Urinary bladder (tissue), 4 donors: Measurements from ENCODE around the gene SMYD3. TPM values are rescaled to one million over a fixed set of nuclear protein-coding genes. Genes with fewer than 3 reads are reported as not detected.
A peak's percentile ranks its signal among the peaks of the same experiment; 100 is the strongest.

Experiments used
- DNase-seq: peaks from one replicate; pipeline ENCODE4 v3.0.0-alpha.2; 2015; ENCODE audit errors: extremely low spot score
- H3K27ac ChIP-seq: one replicate; pipeline ENCODE4 v1.5.1; 2013; ENCODE audit warnings: low read depth, mild to moderate bottlenecking, moderate library complexity
- H3K36me3 ChIP-seq: one replicate; pipeline ENCODE4 v1.6.1; 2013; ENCODE audit warnings: mild to moderate bottlenecking, moderate library complexity; ENCODE audit not compliant: insufficient read depth
- H3K4me1 ChIP-seq: one replicate; pipeline ENCODE4 v1.6.1; 2013; ENCODE audit warnings: mild to moderate bottlenecking, moderate library complexity; ENCODE audit not compliant: insufficient read depth
- H3K4me3 ChIP-seq: one replicate; pipeline ENCODE4 v1.5.1; 2013; ENCODE audit warnings: low read depth, low read length
- WGBS: extraction: QIAGEN DNeasy Blood & Tissue Kit; methylation state at CpG from one replicate; pipeline ENCODE4 v1.1.7; 2013; 5-methylcytosine and 5-hydroxymethylcytosine counted together
- polyA plus RNA-seq: library from polyadenylated mRNA; stranded (reverse); fragments of 200-250 nt; gene quantifications from one replicate; pipeline ENCODE4 v1.2.3, GENCODE V29; 2013
- total RNA-seq: library from RNA; depleted of rRNA; stranded (reverse); fragments of >200 nt; gene quantifications from one replicate; pipeline ENCODE4 v1.2.3, GENCODE V29; 2014
- donor health status: healthy with polysubstance abuse.
- donor health status: healthy.

The SMYD3 gene
- total and polyA plus RNA-seq, 2 donors: 18.2 to 44.6 TPM

- 36% methylated on average over 5 of the region's 5 CpGs for WGBS
- H3K4me1 ChIP-seq: no peaks in the 10 kb centered on the region
- no peaks in the 10 kb centered on the region for H3K36me3 ChIP-seq
- DNase-seq: peak; percentile 8
- H3K27ac ChIP-seq: no peak overlapping the region
- no peak overlapping the region for H3K4me3 ChIP-seq
Observed at GRCh38 chr1:245771511-245772281, 735.4 kb downstream of the SMYD3 start.

GRCh38 chr1:245770156-245770555, 736.9 kb downstream of the SMYD3 start:
- Histone ChIP-seq H3K4me3 (no peak overlapping the region), H3K27ac (no peak overlapping the region), H3K36me3 (no peaks in the 10 kb centered on the region), H3K4me1 (no peaks in the 10 kb centered on the region)
- 59% methylated on average over 2 of the region's 2 CpGs for WGBS
- DNase-seq: no peak

- H3K4me1 ChIP-seq: no peaks in the 10 kb centered on the region
- no peak overlapping the region for H3K27ac ChIP-seq
- DNase-seq: no peak
- no peak overlapping the region for H3K4me3 ChIP-seq
- WGBS: 80% methylated on average over 4 of the region's 4 CpGs
- H3K36me3 ChIP-seq: no peaks in the 10 kb centered on the region
Observed at GRCh38 chr1:245768596-245768995, 738.5 kb downstream of the SMYD3 start.

- Histone ChIP-seq H3K27ac (no peak overlapping the region), H3K36me3 (no peaks in the 10 kb centered on the region), H3K4me1 (no peaks in the 10 kb centered on the region), H3K4me3 (no peak overlapping the region)
- WGBS: 94% methylated on average over 10 of the region's 10 CpGs
- no peak for DNase-seq
Observed at GRCh38 chr1:245765230-245766000, 741.7 kb downstream of the SMYD3 start.

GRCh38 chr1:245763873-245764331, 743.2 kb downstream of the SMYD3 start:
- DNase-seq: no peak
- 91% methylated on average over 5 of the region's 5 CpGs for WGBS
- Histone ChIP-seq H3K4me3 (no peak overlapping the region), H3K27ac (no peak overlapping the region), H3K36me3 (no peaks in the 10 kb centered on the region), H3K4me1 (no peaks in the 10 kb centered on the region)

- no peak for DNase-seq
- H3K4me1 ChIP-seq: no peaks in the 10 kb centered on the region
- no peaks in the 10 kb centered on the region for H3K36me3 ChIP-seq
- no peak overlapping the region for H3K4me3 ChIP-seq
- 96% methylated on average over 19 of the region's 19 CpGs for WGBS
- H3K27ac ChIP-seq: no peak overlapping the region
Observed at GRCh38 chr1:245762396-245762910, 744.6 kb downstream of the SMYD3 start.

GRCh38 chr1:245760301-245760700, 746.8 kb downstream of the SMYD3 start:
- no peaks in the 10 kb centered on the region for H3K4me1 ChIP-seq
- WGBS: 97% methylated on average over 4 of the region's 4 CpGs
- H3K4me3 ChIP-seq: no peak overlapping the region
- no peak for DNase-seq
- no peaks in the 10 kb centered on the region for H3K36me3 ChIP-seq
- H3K27ac ChIP-seq: no peak overlapping the region

DNA sequence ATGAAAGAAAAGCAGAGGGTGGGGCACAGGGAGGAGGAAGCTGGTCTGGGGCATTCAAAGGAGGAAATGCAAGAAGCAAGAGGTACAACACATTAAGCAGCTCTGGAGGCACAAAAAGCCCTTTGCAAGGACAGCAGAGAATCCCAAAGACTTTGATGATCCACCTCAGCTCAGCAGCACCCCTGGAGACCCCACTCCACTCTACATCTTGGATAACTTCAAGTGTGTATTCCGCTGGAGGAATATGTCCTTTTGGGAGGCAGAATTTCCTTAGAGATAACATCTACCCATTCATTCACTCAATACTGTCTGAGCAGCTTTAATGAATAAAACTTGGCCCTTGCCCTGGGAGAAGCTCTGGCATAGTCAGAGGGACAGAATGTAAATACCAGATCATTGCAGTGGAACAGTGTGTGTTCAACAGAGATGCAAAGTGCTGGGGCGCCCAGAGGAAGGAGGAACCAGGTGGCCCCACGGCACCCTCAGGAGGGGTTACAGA, 752.6 kb downstream of the SMYD3 start:
- no peak overlapping the region for H3K27ac ChIP-seq
- H3K36me3 ChIP-seq: no peaks in the 10 kb centered on the region
- 93% methylated on average over 3 of the region's 3 CpGs for WGBS
- DNase-seq: no peak
- no peaks in the 10 kb centered on the region for H3K4me1 ChIP-seq
- no peak overlapping the region for H3K4me3 ChIP-seq

GRCh38 chr1:245753807-245754206, 753.3 kb downstream of the SMYD3 start:
- no peak for DNase-seq
- Histone ChIP-seq H3K36me3 (no peaks in the 10 kb centered on the region), H3K4me1 (no peaks in the 10 kb centered on the region), H3K4me3 (no peak overlapping the region), H3K27ac (no peak overlapping the region)
- WGBS: 98% methylated on average over 2 of the region's 2 CpGs

GRCh38 chr1:245752561-245752960, 754.5 kb downstream of the SMYD3 start:
- DNase-seq: no peak
- WGBS: 86% methylated on average over 3 of the region's 3 CpGs
- no peak overlapping the region for H3K4me3 ChIP-seq
- H3K27ac ChIP-seq: no peak overlapping the region
- H3K36me3 ChIP-seq: no peaks in the 10 kb centered on the region
- no peaks in the 10 kb centered on the region for H3K4me1 ChIP-seq

DNA sequence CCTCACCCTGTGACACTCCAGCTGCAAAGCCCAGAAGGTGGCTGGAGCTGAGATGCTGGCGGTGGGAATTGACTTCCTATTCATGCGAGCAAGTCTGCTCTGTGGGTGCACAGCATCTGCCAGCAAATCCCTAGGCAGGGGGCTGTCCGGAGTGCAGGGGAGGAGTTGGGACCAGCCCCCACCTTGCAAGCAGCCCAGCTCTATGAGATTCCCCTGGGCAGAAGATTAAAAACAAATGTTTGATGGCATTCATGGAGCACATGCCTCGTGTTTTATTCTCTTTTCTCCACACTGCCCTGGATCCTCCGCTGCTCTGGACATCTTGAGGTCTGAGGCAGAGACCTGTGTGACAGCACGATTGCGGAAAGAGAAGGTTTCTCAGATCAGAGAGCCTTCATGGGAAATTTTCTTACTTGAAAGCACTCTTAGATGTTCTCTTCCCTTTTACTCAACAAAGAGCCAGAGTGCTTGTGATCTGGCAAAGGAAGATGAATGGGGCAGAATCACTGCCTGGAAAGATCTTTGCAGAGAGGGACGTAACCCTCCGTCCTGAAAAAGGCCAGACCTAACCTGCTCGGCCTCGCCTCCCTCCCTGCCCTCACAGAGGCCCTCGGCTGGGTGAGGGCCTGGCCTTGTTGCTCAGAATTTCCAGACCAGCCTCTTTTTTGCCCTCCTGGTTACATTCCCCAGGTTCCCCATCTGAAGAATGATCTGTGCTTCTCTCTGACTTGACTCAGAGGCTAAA, 755.2 kb downstream of the SMYD3 start:
- Histone ChIP-seq H3K4me3 (no peak overlapping the region), H3K36me3 (no peaks in the 10 kb centered on the region), H3K27ac (no peak overlapping the region), H3K4me1 (no peaks in the 10 kb centered on the region)
- 90% methylated on average over 12 of the region's 12 CpGs for WGBS
- no peak for DNase-seq

DNA sequence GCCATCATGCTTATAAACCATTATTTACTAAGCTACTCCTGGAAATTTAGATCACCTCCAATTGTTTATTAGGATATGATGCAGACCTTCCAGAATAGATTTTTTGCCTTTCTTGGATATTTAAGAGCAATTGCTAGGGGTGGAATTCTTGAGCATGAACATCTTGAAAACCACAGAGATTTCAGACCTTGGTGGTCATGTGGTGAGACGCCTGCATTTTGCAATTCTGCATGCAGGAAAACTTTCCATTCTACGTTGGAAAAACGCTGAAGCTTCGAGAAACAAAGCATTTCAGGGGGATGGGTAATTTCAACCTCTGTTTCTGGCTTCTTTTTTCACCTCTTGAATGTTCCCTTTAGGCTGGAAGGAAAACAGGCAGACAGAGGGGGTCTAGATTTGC, 756.0 kb downstream of the SMYD3 start:
- no peak overlapping the region for H3K27ac ChIP-seq
- no peaks in the 10 kb centered on the region for H3K4me1 ChIP-seq
- whole genome bisulfite sequencing: 78% methylated on average over 4 of the region's 4 CpGs
- DNase-seq: no peak
- H3K4me3 ChIP-seq: no peak overlapping the region
- H3K36me3 ChIP-seq: no peaks in the 10 kb centered on the region

- Histone ChIP-seq H3K27ac (no peak overlapping the region), H3K4me1 (no peaks in the 10 kb centered on the region), H3K36me3 (no peaks in the 10 kb centered on the region), H3K4me3 (no peak overlapping the region)
- no peak for DNase-seq
- WGBS: 80% methylated on average over 3 of the region's 3 CpGs
Observed at GRCh38 chr1:245750261-245750660, 756.8 kb downstream of the SMYD3 start.
